Measurements from ENCODE around the gene BNIPL.

The BNIPL gene

GRCh38 chr1:151060657-151061421 lies 24.5 kb downstream of the BNIPL start:
- TF ChIP-seq, protein P1, sequence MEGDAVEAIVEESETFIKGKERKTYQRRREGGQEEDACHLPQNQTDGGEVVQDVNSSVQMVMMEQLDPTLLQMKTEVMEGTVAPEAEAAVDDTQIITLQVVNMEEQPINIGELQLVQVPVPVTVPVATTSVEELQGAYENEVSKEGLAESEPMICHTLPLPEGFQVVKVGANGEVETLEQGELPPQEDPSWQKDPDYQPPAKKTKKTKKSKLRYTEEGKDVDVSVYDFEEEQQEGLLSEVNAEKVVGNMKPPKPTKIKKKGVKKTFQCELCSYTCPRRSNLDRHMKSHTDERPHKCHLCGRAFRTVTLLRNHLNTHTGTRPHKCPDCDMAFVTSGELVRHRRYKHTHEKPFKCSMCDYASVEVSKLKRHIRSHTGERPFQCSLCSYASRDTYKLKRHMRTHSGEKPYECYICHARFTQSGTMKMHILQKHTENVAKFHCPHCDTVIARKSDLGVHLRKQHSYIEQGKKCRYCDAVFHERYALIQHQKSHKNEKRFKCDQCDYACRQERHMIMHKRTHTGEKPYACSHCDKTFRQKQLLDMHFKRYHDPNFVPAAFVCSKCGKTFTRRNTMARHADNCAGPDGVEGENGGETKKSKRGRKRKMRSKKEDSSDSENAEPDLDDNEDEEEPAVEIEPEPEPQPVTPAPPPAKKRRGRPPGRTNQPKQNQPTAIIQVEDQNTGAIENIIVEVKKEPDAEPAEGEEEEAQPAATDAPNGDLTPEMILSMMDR (IDR thresholded peaks at IDR 0.05; ENCODE audit: low read depth, low read length, missing control alignments) = no peak
- H3K4me3 ChIP-seq (ENCODE audit: low read depth, low read length) = peak overlapping the region; percentile 80
- no peak for DNase-seq (ENCODE audit: low read depth)

- no peak overlapping the region for H3K4me3 ChIP-seq (ENCODE audit: low read depth, low read length)
- TF ChIP-seq, protein P1 (IDR thresholded peaks at IDR 0.05; ENCODE audit: low read depth, low read length, missing control alignments) = no peak
- DNase-seq (ENCODE audit: low read depth) = no peak
Measured at GRCh38 chr1:151061704-151062103, 25.3 kb downstream of the BNIPL start.

DNA sequence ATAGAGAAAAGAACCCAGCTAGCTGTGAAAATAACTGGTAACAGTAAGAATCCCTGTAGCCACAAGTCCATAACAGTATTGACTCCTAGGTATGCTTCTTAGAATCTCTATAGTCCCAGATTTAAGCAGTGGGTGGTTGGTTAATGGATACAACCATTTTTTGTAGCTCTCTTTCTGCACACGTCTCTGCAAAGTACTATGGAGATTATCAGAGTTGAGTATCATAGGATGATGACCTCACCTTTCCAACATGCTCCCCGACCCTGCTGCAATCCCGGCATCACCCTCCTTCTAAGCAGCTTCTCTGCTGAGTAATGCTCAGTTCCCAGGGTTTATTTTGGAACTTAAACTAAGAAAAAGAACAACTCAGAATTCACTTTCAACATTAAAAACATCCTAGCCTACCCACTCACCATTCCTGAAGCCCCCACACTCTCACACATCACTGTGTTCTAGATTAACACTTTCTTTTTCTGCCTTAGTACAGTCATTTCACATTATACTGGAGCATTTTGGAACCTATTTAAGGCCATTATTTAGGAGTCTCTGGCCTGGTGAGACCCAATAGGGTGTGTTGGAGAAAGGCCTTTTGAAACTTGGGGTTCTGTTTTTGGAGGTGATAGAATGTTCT lies 26.5 kb downstream of the BNIPL start:
- DNase-seq (ENCODE audit: low read depth) = no peak
- TF ChIP-seq, protein P1 (IDR thresholded peaks at IDR 0.05; ENCODE audit: low read depth, low read length, missing control alignments) = no peak
- H3K4me3 ChIP-seq (ENCODE audit: low read depth, low read length) = no peak overlapping the region

GRCh38 chr1:151065089-151065645 lies 28.8 kb downstream of the BNIPL start:
- DNase-seq (ENCODE audit: low read depth) = no peak
- H3K4me3 ChIP-seq (ENCODE audit: low read depth, low read length) = no peak overlapping the region
- TF ChIP-seq, protein P1 (IDR thresholded peaks at IDR 0.05; ENCODE audit: low read depth, low read length, missing control alignments) = no peak

GRCh38 chr1:151067185-151067584 lies 30.8 kb downstream of the BNIPL start:
- TF ChIP-seq, protein P1 (IDR thresholded peaks at IDR 0.05; ENCODE audit: low read depth, low read length, missing control alignments) = no peak
- DNase-seq (ENCODE audit: low read depth) = no peak
- H3K4me3 ChIP-seq (ENCODE audit: low read depth, low read length) = no peak overlapping the region

GRCh38 chr1:151069103-151069486 lies 32.7 kb downstream of the BNIPL start:
- no peak for DNase-seq (ENCODE audit: low read depth)
- no peak overlapping the region for H3K4me3 ChIP-seq (ENCODE audit: low read depth, low read length)
- TF ChIP-seq, protein P1 (IDR thresholded peaks at IDR 0.05; ENCODE audit: low read depth, low read length, missing control alignments) = no peak
